Mesenchymal stem cell (in vitro differentiated cells and primary cell): ENCODE measurements around the gene TRAPPC2L.

ENCODE experiments used
- DNase-seq: peaks from one replicate; pipeline ENCODE4 v3.0.0-alpha.2; 2013
- H2AFZ ChIP-seq: one replicate; pipeline ENCODE4 v1.6.1; 2013; ENCODE audit warnings: low read depth, mild to moderate bottlenecking, control low read depth, inconsistent platforms, low read length, moderate library complexity
- H2AK5ac ChIP-seq: 2 replicates; pipeline ENCODE4 v1.6.1; 2013; ENCODE audit warnings: low read length, moderate library complexity, mild to moderate bottlenecking, inconsistent platforms; ENCODE audit not compliant: severe bottlenecking
- H2BK120ac ChIP-seq: one replicate; pipeline ENCODE4 v1.6.1; 2013; ENCODE audit warnings: low read depth, mild to moderate bottlenecking, inconsistent platforms, low read length, moderate library complexity
- H2BK12ac ChIP-seq, 2 experiments: one replicate each; pipeline ENCODE4 v1.6.1; 2013; ENCODE audit warnings: inconsistent platforms in 2 of 2, low read length in 2 of 2, mild to moderate bottlenecking in 2 of 2, moderate library complexity in 2 of 2, control low read depth in 1 of 2
- H2BK15ac ChIP-seq: one replicate; pipeline ENCODE4 v1.6.1; 2013; ENCODE audit warnings: mild to moderate bottlenecking, low read depth, inconsistent platforms; ENCODE audit not compliant: poor library complexity, severe bottlenecking
- H2BK5ac ChIP-seq: 2 replicates; pipeline ENCODE4 v1.6.1; 2013; ENCODE audit warnings: low read depth, mild to moderate bottlenecking, low read length, control low read depth, inconsistent platforms; ENCODE audit not compliant: poor library complexity, severe bottlenecking
- H3K14ac ChIP-seq, 2 experiments: one replicate each; pipeline ENCODE4 v1.6.1; 2013; ENCODE audit warnings: inconsistent platforms in 2 of 2, low read length in 2 of 2, control low read depth in 1 of 2, mild to moderate bottlenecking in 1 of 2, moderate library complexity in 1 of 2
- H3K18ac ChIP-seq, 2 experiments: one replicate each; pipeline ENCODE4 v1.6.1; 2013; ENCODE audit warnings: inconsistent platforms in 2 of 2, low read length in 2 of 2, control low read depth in 1 of 2, low read depth in 1 of 2, mild to moderate bottlenecking in 1 of 2
- H3K23ac ChIP-seq, 2 experiments: one replicate each; pipeline ENCODE4 v1.6.1; 2013; ENCODE audit warnings: inconsistent platforms in 2 of 2, low read length in 2 of 2, mild to moderate bottlenecking in 2 of 2, moderate library complexity in 2 of 2, control low read depth in 1 of 2
- H3K27ac ChIP-seq: 2 replicates; pipeline ENCODE4 v1.5.1; 2013; ENCODE audit warnings: mild to moderate bottlenecking, moderate library complexity, low read length, control low read depth, inconsistent platforms; ENCODE audit not compliant: poor library complexity, severe bottlenecking
- H3K27me3 ChIP-seq, 2 experiments: 2 replicates each; pipeline versions ENCODE4 v1.6.1 to v1.7.0; 2013; ENCODE audit warnings: low read length in 2 of 2, mild to moderate bottlenecking in 2 of 2, moderate library complexity in 2 of 2, control low read depth in 1 of 2, inconsistent platforms in 1 of 2; ENCODE audit not compliant: control insufficient read depth in 1 of 2, insufficient read depth in 1 of 2
- H3K36me3 ChIP-seq, 2 experiments: 2 replicates each; pipeline versions ENCODE4 v1.6.1 to v1.7.0; 2013; ENCODE audit warnings: low read length in 2 of 2, control low read depth in 1 of 2, inconsistent platforms in 1 of 2, low read depth in 1 of 2, mild to moderate bottlenecking in 1 of 2; ENCODE audit not compliant: insufficient read depth in 2 of 2, control insufficient read depth in 1 of 2
- H3K4ac ChIP-seq, 2 experiments: one replicate each; pipeline ENCODE4 v1.6.1; 2013; ENCODE audit warnings: inconsistent platforms in 2 of 2, low read length in 2 of 2, mild to moderate bottlenecking in 2 of 2, moderate library complexity in 2 of 2, control low read depth in 1 of 2, low read depth in 1 of 2
- H3K4me1 ChIP-seq: 2 replicates; pipeline ENCODE4 v1.6.1; 2013; ENCODE audit warnings: low read depth, low read length, control low read depth; ENCODE audit not compliant: control insufficient read depth, insufficient read depth
- H3K4me2 ChIP-seq: 2 replicates; pipeline ENCODE4 v1.6.1; 2013; ENCODE audit warnings: low read length, mild to moderate bottlenecking, inconsistent platforms; ENCODE audit not compliant: poor library complexity, severe bottlenecking
- H3K4me3 ChIP-seq, 2 experiments: 2 replicates each; pipeline versions ENCODE4 v1.5.1 to v1.7.0; 2013; ENCODE audit warnings: low read length in 2 of 2, mild to moderate bottlenecking in 2 of 2, control low read depth in 1 of 2, low read depth in 1 of 2; ENCODE audit not compliant: insufficient read depth in 1 of 2
- H3K79me1 ChIP-seq: replicated peaks from 2 replicates; pipeline ENCODE4 v1.6.1; 2013; ENCODE audit warnings: mild to moderate bottlenecking, control low read depth, low read length, inconsistent platforms; ENCODE audit not compliant: poor library complexity, severe bottlenecking
- H3K9ac ChIP-seq: 2 replicates; pipeline ENCODE4 v1.7.0; 2013; ENCODE audit warnings: mild to moderate bottlenecking, low read length, moderate library complexity
- H3K9me3 ChIP-seq: 2 replicates; pipeline ENCODE4 v1.7.0; 2013; ENCODE audit warnings: mild to moderate bottlenecking, low read length; ENCODE audit not compliant: control insufficient read depth
- H4K8ac ChIP-seq: one replicate; pipeline ENCODE4 v1.6.1; 2013; ENCODE audit warnings: inconsistent platforms, mild to moderate bottlenecking, low read length, moderate library complexity
- H4K91ac ChIP-seq: one replicate; pipeline ENCODE4 v1.6.1; 2013; ENCODE audit warnings: mild to moderate bottlenecking, low read length, inconsistent platforms
- WGBS: methylation state at CpG from one replicate; pipeline ENCODE4 v1.1.7; 2013; ENCODE audit warnings: mixed read lengths; 5-methylcytosine and 5-hydroxymethylcytosine counted together

Gene TRAPPC2L

DNA sequence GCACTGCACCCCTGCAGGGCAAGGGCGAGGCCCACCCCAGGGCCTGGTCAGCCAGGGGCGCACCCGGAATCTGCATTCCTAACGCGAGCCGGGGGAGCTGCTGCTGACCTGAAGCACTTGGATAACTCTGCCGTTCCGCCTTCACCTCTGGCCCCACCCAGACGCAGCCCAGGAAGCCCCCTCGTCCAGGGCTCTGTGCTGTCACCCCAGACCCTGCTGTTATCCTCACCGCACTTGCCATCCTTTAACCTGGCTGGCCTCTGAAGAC lies 22.8 kb downstream of the TRAPPC2L start:
- H2AFZ ChIP-seq = no peak overlapping the region
- WGBS = 86% methylated on average over 11 of the region's 11 CpGs
- no peak for DNase-seq
- H3K4me1 ChIP-seq = peaks cover 12% of the 10 kb centered on the region
- H3K9ac ChIP-seq = no peak overlapping the region
- H3K27me3 ChIP-seq = peaks cover 15 to 45% of the 10 kb centered on the region in 2 experiments
- H2BK120ac ChIP-seq = no peak overlapping the region
- no peaks in the 10 kb centered on the region for H3K79me1 ChIP-seq
- H3K4ac ChIP-seq = no peak overlapping the region
- no peak overlapping the region for H2BK5ac ChIP-seq
- no peak overlapping the region for H3K27ac ChIP-seq
- H3K9me3 ChIP-seq = no peaks in the 10 kb centered on the region
- H4K91ac ChIP-seq = no peak overlapping the region
- no peak overlapping the region for H3K23ac ChIP-seq
- H2BK12ac ChIP-seq = no peak overlapping the region
- H3K18ac ChIP-seq = no peak overlapping the region
- no peak overlapping the region for H3K14ac ChIP-seq
- H4K8ac ChIP-seq = no peak overlapping the region
- no peak overlapping the region for H2AK5ac ChIP-seq
- H3K4me2 ChIP-seq = no peak overlapping the region
- H3K36me3 ChIP-seq = no peaks in the 10 kb centered on the region
- H2BK15ac ChIP-seq = no peak overlapping the region
- no peak overlapping the region for H3K4me3 ChIP-seq

DNA sequence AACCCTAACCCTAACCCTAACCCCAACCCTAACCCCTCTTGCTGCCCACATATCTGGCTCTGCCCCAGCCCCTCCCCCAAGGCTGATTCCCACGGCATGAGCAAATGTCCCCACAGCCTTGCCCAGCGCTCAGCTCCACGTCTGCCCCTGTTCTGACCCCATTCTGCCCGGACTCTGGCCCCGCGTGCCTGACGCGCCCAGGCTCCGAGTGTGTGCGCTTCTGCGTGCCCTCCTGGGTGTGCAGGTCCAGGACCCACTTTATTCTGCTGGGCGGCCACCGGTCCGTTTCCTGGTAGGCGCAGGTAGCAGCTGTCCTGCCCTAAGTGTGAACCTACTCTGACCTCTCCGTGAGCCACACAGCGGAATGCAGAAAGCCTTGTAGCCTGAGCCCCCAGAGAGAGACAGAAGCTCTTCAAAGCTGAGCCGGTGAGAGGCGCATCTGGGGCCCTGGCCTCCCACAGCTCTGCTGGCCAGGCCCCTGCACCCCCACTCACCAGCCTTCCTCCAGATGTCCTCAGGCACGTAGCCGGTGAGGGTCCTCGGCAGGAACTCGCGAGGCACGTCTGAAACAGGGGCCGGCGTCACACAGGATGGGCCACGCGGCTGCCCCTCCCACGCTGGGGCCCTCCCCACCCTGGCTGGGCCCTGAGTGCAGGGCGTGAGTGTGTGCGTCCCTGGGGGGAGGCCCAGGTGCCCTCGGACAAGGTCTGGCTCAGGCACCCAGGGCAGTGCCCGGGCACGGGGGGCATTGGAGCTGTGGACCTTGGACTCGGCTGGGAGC lies 23.5 kb downstream of the TRAPPC2L start:
- WGBS = 83% methylated on average over 36 of the region's 36 CpGs
- Histone ChIP-seq H3K9ac (no peak overlapping the region), H3K4me2 (no peak overlapping the region)

DNA sequence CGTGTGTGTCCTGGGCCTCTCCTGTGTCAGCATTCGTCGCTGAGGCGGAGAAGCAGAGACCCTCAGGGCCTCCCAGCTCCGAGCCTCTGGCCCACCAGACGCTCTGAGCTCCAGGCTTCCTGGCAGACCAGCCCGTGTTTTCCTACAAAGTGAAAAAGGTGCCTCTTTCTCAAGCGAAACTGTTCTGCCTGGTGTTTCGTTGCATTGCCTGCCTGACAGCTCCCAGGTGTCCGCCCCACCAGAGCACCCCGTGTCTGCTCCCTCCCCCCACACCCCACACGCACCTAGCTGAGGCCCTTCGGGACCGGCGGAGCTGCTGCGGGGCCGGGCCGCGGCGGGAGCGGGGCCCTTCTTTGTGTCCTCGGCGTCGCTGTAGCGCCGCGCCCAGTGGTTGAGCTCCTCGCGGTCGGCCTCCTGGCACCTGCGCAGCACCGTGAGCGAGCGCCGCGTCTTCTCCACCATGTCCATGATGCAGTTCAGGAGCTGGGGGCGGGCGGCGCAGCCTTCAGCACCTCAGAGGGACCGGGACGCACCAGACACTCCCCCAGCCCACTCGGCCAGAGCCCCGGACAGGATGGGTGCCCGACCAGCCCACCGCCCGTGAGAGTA lies 24.2 kb downstream of the TRAPPC2L start:
- H3K14ac ChIP-seq = no peak overlapping the region
- no peak overlapping the region for H2AK5ac ChIP-seq
- no peak overlapping the region for H2BK120ac ChIP-seq
- WGBS = 53% methylated on average over 43 of the region's 46 CpGs
- no peak overlapping the region for H2AFZ ChIP-seq
- H2BK5ac ChIP-seq = no peak overlapping the region
- H2BK12ac ChIP-seq = no peak overlapping the region
- DNase-seq = no peak
- H3K18ac ChIP-seq = no peak overlapping the region
- peaks cover 12% of the 10 kb centered on the region for H3K4me1 ChIP-seq
- H3K23ac ChIP-seq = no peak overlapping the region
- H3K4me3 ChIP-seq = no peak overlapping the region
- no peak overlapping the region for H3K4ac ChIP-seq
- no peak overlapping the region for H4K8ac ChIP-seq
- H3K79me1 ChIP-seq = no peaks in the 10 kb centered on the region
- H3K9ac ChIP-seq = no peak overlapping the region
- no peak overlapping the region for H4K91ac ChIP-seq
- H3K27ac ChIP-seq = no peak overlapping the region
- no peaks in the 10 kb centered on the region for H3K9me3 ChIP-seq
- no peak overlapping the region for H2BK15ac ChIP-seq
- H3K36me3 ChIP-seq = no peaks in the 10 kb centered on the region
- H3K4me2 ChIP-seq = no peak overlapping the region
- H3K27me3 ChIP-seq = peaks cover 15 to 43% of the 10 kb centered on the region in 2 experiments

More for the DNA sequence above, 23.5 kb downstream of the TRAPPC2L start:
- H3K14ac ChIP-seq = no peak overlapping the region
- no peak for DNase-seq
- H3K23ac ChIP-seq = no peak overlapping the region
- no peak overlapping the region for H2AFZ ChIP-seq
- H2BK12ac ChIP-seq = no peak overlapping the region
- H2BK15ac ChIP-seq = no peak overlapping the region
- no peak overlapping the region for H3K27ac ChIP-seq
- peaks cover 12% of the 10 kb centered on the region for H3K4me1 ChIP-seq
- no peaks in the 10 kb centered on the region for H3K9me3 ChIP-seq
- no peak overlapping the region for H4K91ac ChIP-seq
- H3K4ac ChIP-seq = no peak overlapping the region
- no peak overlapping the region for H3K18ac ChIP-seq
- no peaks in the 10 kb centered on the region for H3K79me1 ChIP-seq
- no peak overlapping the region for H3K4me3 ChIP-seq
- H2BK5ac ChIP-seq = no peak overlapping the region
- peaks cover 15 to 44% of the 10 kb centered on the region in 2 experiments for H3K27me3 ChIP-seq
- no peak overlapping the region for H4K8ac ChIP-seq
- H2BK120ac ChIP-seq = no peak overlapping the region
- no peak overlapping the region for H2AK5ac ChIP-seq
- no peaks in the 10 kb centered on the region for H3K36me3 ChIP-seq

DNA sequence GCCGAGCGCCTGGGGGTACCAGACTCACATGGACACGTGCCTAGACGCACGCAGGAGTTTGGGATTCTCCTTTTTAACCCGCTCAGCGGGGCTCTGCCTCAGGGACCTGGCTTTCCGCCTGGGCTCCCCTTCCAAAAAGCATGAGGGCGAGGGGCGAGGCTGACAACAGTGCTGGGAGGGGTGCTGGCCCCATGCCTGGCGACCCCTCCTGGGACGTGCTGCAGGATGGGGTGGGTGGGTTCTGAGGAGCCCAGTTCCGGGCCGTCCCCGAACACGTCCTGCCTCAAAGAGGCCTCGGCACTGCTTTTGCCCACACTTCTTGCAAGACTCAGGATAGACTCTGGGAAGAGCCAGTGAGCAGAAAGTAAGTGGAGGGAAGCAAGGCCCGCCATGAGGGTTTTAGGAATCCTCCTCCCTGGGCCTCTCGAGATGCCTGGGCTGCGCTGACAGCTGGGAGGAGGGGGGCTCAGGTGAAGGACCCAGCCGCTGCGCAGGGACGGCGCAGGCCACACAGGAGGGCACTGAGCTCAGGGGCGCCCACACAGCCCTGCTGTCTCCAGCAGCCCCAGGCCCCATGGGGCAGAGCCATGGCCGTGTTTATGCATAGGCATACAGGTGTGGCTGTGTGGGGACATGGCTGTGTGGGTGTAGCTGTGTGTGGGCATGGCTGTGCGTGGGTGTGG lies 24.9 kb downstream of the TRAPPC2L start:
- H3K9ac ChIP-seq = no peak overlapping the region
- peaks cover 12% of the 10 kb centered on the region for H3K4me1 ChIP-seq
- H2BK120ac ChIP-seq = no peak overlapping the region
- no peak overlapping the region for H2BK12ac ChIP-seq
- no peak overlapping the region for H3K14ac ChIP-seq
- no peak overlapping the region for H2BK5ac ChIP-seq
- H3K9me3 ChIP-seq = no peaks in the 10 kb centered on the region
- no peaks in the 10 kb centered on the region for H3K79me1 ChIP-seq
- no peak overlapping the region for H3K23ac ChIP-seq
- no peak overlapping the region for H2AK5ac ChIP-seq
- H2BK15ac ChIP-seq = no peak overlapping the region
- H3K27me3 ChIP-seq = peaks cover 15 to 42% of the 10 kb centered on the region in 2 experiments
- H3K4me3 ChIP-seq = no peak overlapping the region
- no peak for DNase-seq
- no peaks in the 10 kb centered on the region for H3K36me3 ChIP-seq
- no peak overlapping the region for H2AFZ ChIP-seq
- H4K91ac ChIP-seq = no peak overlapping the region
- H3K4ac ChIP-seq = no peak overlapping the region
- H3K27ac ChIP-seq = no peak overlapping the region
- H3K18ac ChIP-seq = no peak overlapping the region
- no peak overlapping the region for H3K4me2 ChIP-seq
- H4K8ac ChIP-seq = no peak overlapping the region
- WGBS = 88% methylated on average over 27 of the region's 27 CpGs
